Measurements from ENCODE around the gene PRRT1B.
"Not testable (repeated sequence)": the region's sequence is repeated elsewhere in the genome, so short reads cannot be mapped to it uniquely, and the experiment has no call there.

PRRT1B gene

DNA sequence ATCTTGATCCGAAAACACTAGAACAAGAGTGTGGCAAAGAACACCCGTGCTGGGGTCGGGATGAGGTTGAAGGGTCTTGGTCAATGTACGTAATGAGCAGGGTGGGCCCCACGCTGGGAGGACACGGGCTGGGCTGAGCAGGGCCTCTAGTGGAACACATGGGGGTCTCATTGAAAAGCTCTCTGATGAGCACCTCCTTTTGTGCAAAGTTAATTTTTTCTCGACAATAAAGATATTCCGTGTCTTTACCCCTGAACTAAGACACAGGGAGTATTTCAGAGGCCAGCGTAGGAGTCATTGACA is 22.3 kb upstream of the PRRT1B start:
- no peak for DNase-seq

GRCh38 chr9:131523451-131524435 is 21.6 kb upstream of the PRRT1B start:
- DNase-seq, result no peak

DNA sequence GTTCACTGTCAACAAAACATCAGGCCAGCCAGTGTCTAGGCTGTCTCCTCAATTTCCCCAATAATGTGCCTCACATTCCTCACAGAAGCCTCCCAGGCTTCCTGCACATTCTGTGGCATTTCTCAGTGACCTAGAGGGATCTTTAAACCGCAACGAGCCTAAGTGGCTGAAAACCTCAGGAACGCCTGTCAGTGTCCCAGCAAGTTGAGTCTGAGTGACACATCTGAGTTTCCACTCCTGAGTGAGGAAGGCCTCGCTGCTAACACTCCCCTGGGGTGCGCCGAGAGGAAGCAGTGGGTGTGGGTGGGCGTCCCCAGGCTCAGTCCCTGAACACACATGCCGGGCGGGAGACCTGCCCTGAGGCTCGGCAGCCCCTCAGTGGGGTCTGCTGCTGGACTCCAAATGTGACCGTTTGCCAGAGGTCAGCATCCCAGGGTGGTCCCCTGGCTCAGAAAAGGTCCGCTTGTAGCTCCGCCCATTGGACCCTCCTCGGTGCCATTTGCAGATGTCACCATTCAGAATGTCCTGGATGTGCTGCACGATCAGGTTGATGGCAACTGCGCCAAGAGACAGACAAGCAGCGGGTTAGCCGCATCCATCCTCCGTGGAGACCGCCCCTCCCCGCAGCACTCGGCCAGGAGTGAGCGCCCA is 20.5 kb upstream of the PRRT1B start:
- DNase-seq, result no peak

- no peak for DNase-seq
Measured at GRCh38 chr9:131525643-131526565, 19.4 kb upstream of the PRRT1B start.

GRCh38 chr9:131528186-131528585 is 17.1 kb upstream of the PRRT1B start:
- DNase-seq, result no peak

- DNase-seq, result no peak
Measured at GRCh38 chr9:131528886-131529505, 16.3 kb upstream of the PRRT1B start.

GRCh38 chr9:131529597-131530545 is 15.5 kb upstream of the PRRT1B start:
- DNase-seq, result no peak

DNA sequence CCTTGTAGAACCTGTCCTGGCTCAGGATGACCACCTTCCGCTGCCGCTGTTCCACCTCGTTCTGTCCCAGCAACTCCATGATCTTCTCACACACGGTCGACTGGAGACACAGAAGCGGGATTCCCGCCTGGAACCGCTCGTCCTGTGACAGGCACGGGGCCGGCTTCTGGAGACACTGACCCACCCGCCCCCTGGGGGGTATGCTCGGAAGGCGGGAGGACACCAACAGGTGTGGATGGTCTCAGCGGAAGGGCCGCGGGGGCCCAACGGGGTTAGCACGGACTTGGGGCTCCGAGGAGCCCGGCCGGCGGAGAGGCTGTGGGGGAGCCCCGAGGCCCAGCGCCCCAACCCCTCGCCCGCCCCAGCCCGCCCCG is 14.8 kb upstream of the PRRT1B start:
- DNase-seq, result no peak

DNA sequence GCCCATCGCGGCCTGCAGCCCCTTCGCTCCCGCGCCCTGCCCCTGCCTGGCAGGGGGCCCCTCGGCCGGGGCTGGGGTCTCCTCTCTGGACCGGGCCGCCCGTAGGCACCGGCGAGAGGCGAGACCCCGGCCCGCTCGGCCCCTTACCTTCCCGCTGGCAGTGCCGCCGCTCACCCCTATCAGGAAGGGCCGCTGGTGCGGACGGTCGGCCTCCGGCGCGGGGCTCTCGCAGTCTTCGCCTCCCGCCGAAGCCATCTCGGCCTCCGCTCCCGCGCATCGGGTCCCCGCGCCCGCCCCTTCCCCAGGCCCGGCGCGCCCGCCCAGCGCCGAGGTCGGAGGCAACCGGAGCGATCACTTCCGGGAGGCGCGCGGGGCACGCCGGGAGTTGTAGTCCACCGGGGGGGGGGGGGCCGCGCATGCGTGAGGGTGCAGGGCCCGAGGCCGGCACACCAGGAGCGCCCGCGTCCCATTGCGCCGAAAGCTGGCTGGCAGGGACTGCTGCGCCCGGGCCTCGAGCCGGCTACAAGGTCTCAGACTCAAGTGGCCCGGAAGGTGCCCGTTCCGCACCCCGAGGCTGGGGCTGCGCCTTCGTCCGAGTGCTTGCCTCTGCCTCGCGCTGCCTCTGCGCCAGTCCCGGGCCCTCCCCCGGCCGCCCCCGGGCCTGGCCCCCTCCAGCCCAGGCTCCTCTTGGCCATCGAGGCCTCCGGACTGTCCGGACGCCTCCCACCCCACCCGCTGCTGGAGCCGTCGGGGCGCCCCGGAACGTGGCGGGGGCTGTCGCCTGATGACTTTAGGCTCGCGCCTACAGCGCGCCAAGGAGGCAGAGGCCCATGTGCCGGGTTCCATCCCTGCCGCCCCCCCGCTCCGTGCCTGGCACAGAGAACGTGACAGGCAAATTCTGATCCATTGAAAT is 14.1 kb upstream of the PRRT1B start, which contains the start of gene UCK1:
UCK1 (minus strand) TSS at position 344 of the 913 bp plus-strand sequence; CDS start at position 255, 89 bp downstream.
- peak; percentile 68 for DNase-seq

- no peak for DNase-seq
Measured at GRCh38 chr9:131534721-131535237, 10.5 kb upstream of the PRRT1B start.

DNA sequence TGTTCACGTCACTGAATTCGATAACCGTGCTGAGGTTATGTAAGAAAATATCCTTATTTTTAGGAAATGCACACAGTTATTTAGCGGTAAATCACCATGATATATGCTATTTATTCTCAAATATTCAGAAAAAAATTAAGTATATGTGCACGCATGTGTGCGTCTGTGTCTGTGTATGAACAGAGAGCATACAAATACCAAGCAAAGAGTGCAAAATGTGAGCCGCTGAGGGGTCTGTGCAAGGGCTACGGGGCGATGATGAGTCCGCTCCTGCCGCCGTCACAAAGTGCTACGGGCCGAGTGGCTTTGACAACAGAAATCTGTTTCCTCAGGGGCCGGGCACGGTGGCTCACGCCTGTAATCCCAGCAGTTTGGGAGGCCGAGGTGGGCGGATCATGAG is 7.4 kb upstream of the PRRT1B start:
- DNase-seq, result no peak

- peak; percentile 6 for DNase-seq
Measured at GRCh38 chr9:131539223-131539923, 6.0 kb upstream of the PRRT1B start.

GRCh38 chr9:131543141-131543540 is 2.2 kb upstream of the PRRT1B start:
- no peak for DNase-seq

GRCh38 chr9:131545786-131546335 is 538 bp downstream of the PRRT1B start:
- no peak for DNase-seq

DNA sequence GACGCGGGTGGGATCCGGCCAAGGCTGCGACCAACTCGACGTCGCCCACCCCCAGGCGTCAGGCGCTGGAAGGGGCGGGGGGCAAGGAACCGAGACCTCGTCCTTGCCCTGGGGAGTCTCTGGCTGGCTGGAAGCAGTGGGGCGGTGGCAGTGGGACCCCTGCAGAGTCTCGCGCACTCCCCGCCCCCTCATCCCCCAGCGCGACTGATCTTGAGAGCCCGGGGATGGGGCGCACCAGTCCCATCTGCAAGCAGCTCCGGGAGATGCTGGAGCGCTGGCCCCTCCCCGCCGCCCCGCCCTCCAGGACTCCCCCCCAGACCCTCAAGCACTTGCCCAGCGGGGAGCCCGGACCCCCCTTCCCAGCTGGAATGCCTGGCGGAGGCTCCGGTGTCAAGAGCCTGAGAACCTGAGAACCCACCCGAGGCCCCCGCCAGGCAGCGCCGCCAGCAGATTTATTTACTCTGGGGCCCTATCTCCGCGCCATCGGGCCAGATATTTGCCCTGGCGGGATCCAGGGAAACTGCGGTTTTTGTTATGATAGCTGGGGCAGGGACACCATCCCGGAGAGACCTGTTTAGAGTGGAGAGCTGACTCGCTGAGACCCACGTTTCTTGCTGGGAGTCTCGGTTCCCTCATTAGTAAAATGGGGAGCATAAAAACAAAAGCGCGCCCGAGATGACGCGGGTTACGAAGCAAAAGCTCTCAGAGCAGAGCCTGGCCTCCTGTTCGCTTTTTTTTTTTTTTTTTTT is 1.2 kb downstream of the PRRT1B start:
- peak; percentile 8 for DNase-seq

DNA sequence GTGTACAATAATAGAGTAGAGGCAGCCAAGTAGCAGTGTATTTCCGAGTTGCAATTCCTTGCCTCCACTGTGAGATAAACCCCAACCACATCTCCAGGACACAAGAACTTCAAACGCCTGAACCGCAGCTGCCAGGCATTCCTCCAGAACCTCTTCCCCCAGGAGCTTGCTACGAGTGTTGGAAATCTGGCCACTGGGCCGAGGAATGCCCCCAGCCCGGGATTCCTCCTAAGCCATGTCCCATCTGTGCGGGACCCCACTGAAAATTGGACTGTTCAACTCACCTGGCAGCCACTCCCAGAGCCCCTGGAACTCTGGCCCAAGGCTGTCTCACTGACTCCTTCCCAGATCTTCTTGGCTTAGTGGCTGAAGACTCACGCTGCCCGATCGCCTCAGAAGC is 3.9 kb downstream of the PRRT1B start:
- not testable (repeated sequence) for DNase-seq

- DNase-seq, result not testable (repeated sequence)
Measured at GRCh38 chr9:131550465-131550864, 5.1 kb downstream of the PRRT1B start.

- no peak for DNase-seq
Measured at GRCh38 chr9:131552030-131552429, 6.7 kb downstream of the PRRT1B start.

All from stimulated activated naive CD4-positive, alpha-beta T cell treated with Interleukin-2 at 50 U/mL for 16 hours (primary cell).